Ishikawa (cell line): ENCODE data around the gene MAP7.

ENCODE experiments used
- EGR1 ChIP-seq: IDR thresholded peaks from 2 replicates; pipeline ENCODE4 v1.6.1; 2012
- FOXM1 ChIP-seq: IDR thresholded peaks from 2 replicates; pipeline ENCODE4 v1.6.1; 2012; ENCODE audit warnings: low read depth, borderline replicate concordance
- TF ChIP-seq, protein P1 (sequence below): IDR thresholded peaks from 2 replicates; pipeline ENCODE4 v1.6.1; 2012

DNA sequence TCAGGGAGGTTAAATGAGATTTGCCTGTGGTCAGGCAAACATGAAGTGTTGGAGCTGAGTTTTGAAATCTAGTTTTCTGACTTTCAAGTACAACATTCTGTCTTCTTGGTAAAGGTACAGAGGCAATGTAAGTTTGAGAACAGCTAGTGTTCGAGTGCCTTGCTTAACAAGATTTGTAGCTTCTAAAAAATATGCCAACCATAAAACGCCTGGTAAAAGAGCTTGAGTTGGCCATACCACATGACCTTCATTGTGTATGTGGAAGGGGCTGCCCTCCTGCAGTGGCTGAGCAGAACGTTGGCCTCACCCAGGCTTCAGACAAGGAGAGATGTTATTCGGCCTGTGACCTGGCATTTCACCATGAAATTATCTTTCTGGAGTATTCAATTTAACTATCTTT is 86.5 kb downstream of the MAP7 start:
- TF ChIP-seq FOXM1 (no peak), EGR1 (no peak)
- TF ChIP-seq, protein P1, sequence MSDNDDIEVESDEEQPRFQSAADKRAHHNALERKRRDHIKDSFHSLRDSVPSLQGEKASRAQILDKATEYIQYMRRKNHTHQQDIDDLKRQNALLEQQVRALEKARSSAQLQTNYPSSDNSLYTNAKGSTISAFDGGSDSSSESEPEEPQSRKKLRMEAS = no peak
